K562 (cell line): ENCODE results near the gene CRABP1. TPM values are rescaled to one million over a fixed set of nuclear protein-coding genes. Genes with fewer than 3 reads are reported as not detected.

Experiments
- ATAC-seq: fragments of 200-7000 bp; cut with Tn5 transposase; 3 replicates; pipeline ENCODE4 v1.9.1; 2020; ENCODE audit warnings: moderate library complexity
- BruUV-seq: library from RNA; stranded (reverse); fragments of 400-500 nt; replicated peaks from 2 replicates; lab custom pipeline; 2021; lab: Mats Ljungman, UMichigan
- CTCF ChIA-PET: fragments of 300-600 bp; formaldehyde crosslinking; extraction: SDS; loops from one replicate; lab custom pipeline; 2021; ENCODE audit warnings: low intra/inter-chr PET ratio; lab: Yijun Ruan, JAX
- POLR2A ChIA-PET: fragments of 300-600, 350-650 bp; sonication (Branson Sonifier 250); formaldehyde crosslinking; extraction: SDS; loops from one replicate; lab custom pipeline; 2021; ENCODE audit warnings: antibody characterized with exemption, inconsistent platforms; lab: Yijun Ruan, JAX
- DNase-seq, 4 experiments: peaks; one replicate each; pipeline versions ENCODE4 v3.0.0 to v3.0.0-alpha.2; 2011 to 2018; ENCODE audit warnings: low spot score in 3 of 4, mixed read lengths in 3 of 4; ENCODE audit errors: extremely low read depth in 1 of 4
- FAIRE-seq: peaks from 2 replicates; lab custom pipeline; 2011; peaks lifted over from hg19 to GRCh38; lab: Jason Lieb, UNC
- H2AFZ ChIP-seq: 2 replicates; pipeline ENCODE4 v1.6.0; 2011; ENCODE audit warnings: low read depth, low read length, control low read depth, inconsistent platforms
- H3K27ac ChIP-seq: fragments of 200-600 bp; 3 replicates; pipeline ENCODE4 v1.8.0; 2011; ENCODE audit warnings: low read depth, mild to moderate bottlenecking, control low read depth, inconsistent platforms, low read length, moderate library complexity, mixed read lengths; ENCODE audit errors: extremely low read depth
- H3K27me3 ChIP-seq, 2 experiments: fragments of 300-600 bp in 1 of 2; 2 replicates in 1 of 2; 3 replicates in 1 of 2; pipeline versions ENCODE4 v1.6.0 to v1.8.0; 2011; ENCODE audit warnings: inconsistent platforms in 2 of 2, low read length in 2 of 2, mild to moderate bottlenecking in 1 of 2, mixed read lengths in 1 of 2, moderate library complexity in 1 of 2; ENCODE audit not compliant: control insufficient read depth in 2 of 2, insufficient read depth in 2 of 2
- H3K36me3 ChIP-seq: fragments of 300-600 bp; 3 replicates; pipeline ENCODE4 v1.8.0; 2011; ENCODE audit warnings: mild to moderate bottlenecking, low read length, inconsistent platforms; ENCODE audit not compliant: control insufficient read depth, insufficient read depth
- H3K4me1 ChIP-seq, 2 experiments: fragments of 200-600 bp in 1 of 2; replicated peaks in 1 of 2; 2 replicates in 1 of 2; 3 replicates in 1 of 2; pipeline versions ENCODE4 v1.5.1 to v1.8.0; 2011; ENCODE audit warnings: inconsistent platforms in 2 of 2, low read length in 2 of 2, mild to moderate bottlenecking in 1 of 2, mixed read lengths in 1 of 2, moderate library complexity in 1 of 2; ENCODE audit not compliant: control insufficient read depth in 2 of 2, insufficient read depth in 2 of 2
- H3K4me2 ChIP-seq: 2 replicates; pipeline ENCODE4 v1.6.1; 2011; ENCODE audit warnings: low read length, control low read depth, inconsistent platforms, mixed read lengths; ENCODE audit not compliant: insufficient read depth
- H3K4me3 ChIP-seq: fragments of 200-600 bp; sonication (generic), shearing (Covaris generic); 2 replicates; pipeline ENCODE4 v1.5.1; 2016; ENCODE audit warnings: control low read depth, inconsistent platforms
- H3K79me2 ChIP-seq: fragments of 200-600 bp; 3 replicates; pipeline ENCODE4 v1.8.0; 2011; ENCODE audit warnings: low read length, inconsistent platforms; ENCODE audit not compliant: control insufficient read depth, insufficient read depth
- H3K9ac ChIP-seq, 2 experiments: 2 replicates each; pipeline versions ENCODE4 v1.6.0 to v1.6.1; 2011; ENCODE audit warnings: low read depth in 2 of 2, low read length in 2 of 2, control low read depth in 1 of 2, inconsistent platforms in 1 of 2, mild to moderate bottlenecking in 1 of 2, mixed read lengths in 1 of 2; ENCODE audit not compliant: insufficient read depth in 1 of 2
- H3K9me1 ChIP-seq: one replicate; pipeline ENCODE4 v1.6.0; 2011; ENCODE audit warnings: inconsistent platforms, mild to moderate bottlenecking, low read length, moderate library complexity; ENCODE audit not compliant: control insufficient read depth, insufficient read depth
- H3K9me3 ChIP-seq: replicated peaks from 2 replicates; pipeline ENCODE4 v1.5.1; 2011; ENCODE audit warnings: low read depth, low read length, inconsistent platforms; ENCODE audit not compliant: control insufficient read depth, insufficient read depth
- H4K20me1 ChIP-seq: replicated peaks from 2 replicates; pipeline ENCODE4 v1.6.1; 2011; ENCODE audit warnings: low read length, inconsistent platforms, mixed read lengths; ENCODE audit not compliant: control insufficient read depth, insufficient read depth
- GTF3C2 ChIP-seq: IDR thresholded peaks from 3 replicates; pipeline ENCODE4 v1.6.1; 2011; ENCODE audit warnings: borderline replicate concordance, mild to moderate bottlenecking, moderate library complexity; ENCODE audit not compliant: insufficient read length; ENCODE audit errors: extremely low read depth
- IRF9 ChIP-seq: fragments of 450-650 bp; IDR thresholded peaks from 2 replicates; pipeline ENCODE4 v1.6.1; 2016; ENCODE audit warnings: missing biosample characterization, missing genetic modification characterization
- NFIC ChIP-seq: fragments of 450-650 bp; IDR thresholded peaks from 2 replicates; pipeline ENCODE4 v1.6.1; 2017; ENCODE audit warnings: mild to moderate bottlenecking, inconsistent platforms
- NKRF ChIP-seq: fragments of 450-650 bp; IDR thresholded peaks from 2 replicates; pipeline ENCODE4 v1.6.1; 2016; ENCODE audit warnings: borderline replicate concordance
- PHTF2 ChIP-seq: fragments of 250-450 bp; sonication (Bioruptor Pico); IDR thresholded peaks from 2 replicates; pipeline ENCODE4 v1.5.0; 2021; ENCODE audit warnings: mild to moderate bottlenecking
- RAD51 ChIP-seq: fragments of 450-650 bp; IDR thresholded peaks from 2 replicates; pipeline ENCODE4 v1.7.1; 2016; ENCODE audit warnings: low read depth, mild to moderate bottlenecking, borderline replicate concordance
- RERE ChIP-seq: sonication (generic); formaldehyde crosslinking; IDR thresholded peaks from 2 replicates; pipeline ENCODE4 v1.8.0; 2023; ENCODE audit warnings: missing genetic modification reagents, mild to moderate bottlenecking, borderline replicate concordance
- THRAP3 ChIP-seq: fragments of 450-650 bp; IDR thresholded peaks from 2 replicates; pipeline ENCODE4 v1.6.1; 2016; ENCODE audit warnings: mild to moderate bottlenecking, inconsistent platforms, borderline replicate concordance
- ZNF133 ChIP-seq: fragments of 250-450 bp; sonication (Bioruptor Pico); IDR thresholded peaks from 2 replicates; pipeline ENCODE4 v1.4.0; 2020; ENCODE audit warnings: mild to moderate bottlenecking
- WGBS: fragments of 100-300 bp; shearing (Covaris generic); methylation state at CpG from one replicate; pipeline ENCODE4 v1.1.6; 2016; ENCODE audit warnings: low coverage, mixed read lengths; ENCODE audit not compliant: insufficient coverage; ENCODE audit errors: missing lambda C conversion rate; 5-methylcytosine and 5-hydroxymethylcytosine counted together
- in situ Hi-C: fragments of 300-500 bp; cut with MboI; formaldehyde crosslinking; loops from 4 replicates; pipeline ENCODE4 v1.15.0; 2018; ENCODE audit warnings: inconsistent platforms, mixed read lengths
- intact Hi-C: fragments of 100-400 bp; cut with micrococcal nuclease; formaldehyde crosslinking; loops from 2 replicates; pipeline ENCODE4 v1.14.2; 2022
- polyA plus RNA-seq, 8 experiments: library from polyadenylated mRNA; depleted of rRNA in 4 of 8; stranded (reverse) in 5 of 8; unstranded in 3 of 8; fragments of >200 nt; fragmentation: Nextera tagmentation in 2 of 8; fragmentation: Illumina TruSeq in 1 of 8; extraction: Ambion mirVana in 2 of 8; extraction: Trizol in 1 of 8; gene quantifications; 2 replicates each; pipeline versions ENCODE4 v1.2.1 to v1.2.3, GENCODE V29; 2011 to 2014; ENCODE audit warnings: inconsistent platforms in 1 of 8, missing spikeins in 1 of 8
- total RNA-seq, 7 experiments: library from RNA; depleted of rRNA in 6 of 7; stranded (reverse); fragments of >200 nt in 6 of 7; fragmentation: Illumina TruSeq in 2 of 7; extraction: Trizol in 2 of 7; gene quantifications; 2 replicates each; pipeline versions ENCODE4 v1.2.1 to v1.2.3, GENCODE V29; 2011 to 2021; ENCODE audit warnings: low replicate concordance in 1 of 7

CRABP1 gene
- total and polyA plus RNA-seq, 9 of the 15 experiments (the other 6 are each of a cell fraction or from before 2014, with no cell fraction given): 0.60 TPM; not detected in 8

- no peaks in the 10 kb centered on the region; the same call in 1 of the 2 replicates for H4K20me1 ChIP-seq
- H3K4me3 ChIP-seq: no peak overlapping the region
- DNase-seq: no peak
- H3K9ac ChIP-seq: no peak overlapping the region
- no peaks in the 10 kb centered on the region for H3K9me1 ChIP-seq
- H2AFZ ChIP-seq: no peak overlapping the region
- in situ Hi-C loops: no loop called here
- H3K79me2 ChIP-seq: no peaks in the 10 kb centered on the region
- no peak overlapping the region for H3K4me2 ChIP-seq
- ChIA-PET CTCF (no interaction called here), POLR2A (interaction anchor here (0.5 to 1.8 kb wide), 3 partner anchors 11 to 456 kb away, joined by 3 to 6 read pairs (median 5); no protein-coding TSS in a partner anchor)
- no peaks in the 10 kb centered on the region for H3K9me3 ChIP-seq
- H3K27ac ChIP-seq: no peak overlapping the region
- peaks cover 42 to 65% of the 10 kb centered on the region in 2 experiments for H3K27me3 ChIP-seq
- no peak for FAIRE-seq
- no peaks in the 10 kb centered on the region for H3K36me3 ChIP-seq
- intact Hi-C loops: no loop called here
- BruUV-seq: no TSS peak
- H3K4me1 ChIP-seq: no peaks in the 10 kb centered on the region
- 7% methylated on average over 6 of the region's 6 CpGs for WGBS
- ATAC-seq: no peak
- TF ChIP-seq NKRF: no peak
- no peak for TF ChIP-seq ZNF133 (CRISPR knock-in tag)
- no peak for TF ChIP-seq RAD51
- no peak for TF ChIP-seq THRAP3
- TF ChIP-seq IRF9 (tag): no peak
- TF ChIP-seq PHTF2 (CRISPR knock-in tag): no peak
- TF ChIP-seq NFIC: no peak
- TF ChIP-seq GTF3C2: no peak
- no peak for TF ChIP-seq RERE (CRISPR knock-in tag)
Measured at GRCh38 chr15:78387246-78388037, 47.3 kb downstream of the CRABP1 start.
